ENCODE results near the gene HNRNPAB. TPM values are rescaled to one million over a fixed set of nuclear protein-coding genes. Genes with fewer than 3 reads are reported as not detected.
A peak's percentile ranks its signal among the peaks of the same experiment; 100 is the strongest.
"Not testable (repeated sequence)": the region's sequence is repeated elsewhere in the genome, so short reads cannot be mapped to it uniquely, and the experiment has no call there.

HNRNPAB gene
- total RNA-seq, 1 donor from 2014 or later = 162 TPM

- peaks cover 46% of the 10 kb centered on the region for H3K36me3 Mint-ChIP-seq (ENCODE audit: low read depth, unreplicated experiment)
- no peaks in the 10 kb centered on the region for H3K9me3 Mint-ChIP-seq (ENCODE audit: unreplicated experiment)
Observed at GRCh38 chr5:178228609-178229008, 24.3 kb downstream of the HNRNPAB start.

GRCh38 chr5:178229111-178229510 lies 24.8 kb downstream of the HNRNPAB start:
- not testable (repeated sequence) for DNase-seq (ENCODE audit: low spot score); H3K27ac Mint-ChIP-seq (ENCODE audit: unreplicated experiment); H3K9me3 Mint-ChIP-seq (ENCODE audit: unreplicated experiment)
- H3K27me3 Mint-ChIP-seq (ENCODE audit: unreplicated experiment) = peaks cover 21% of the 10 kb centered on the region
- peaks cover 14% of the 10 kb centered on the region for H3K4me1 Mint-ChIP-seq (ENCODE audit: unreplicated experiment)
- peak overlapping the region; percentile 48 for H3K4me3 Mint-ChIP-seq (ENCODE audit: unreplicated experiment)
- H3K36me3 Mint-ChIP-seq (ENCODE audit: low read depth, unreplicated experiment) = peaks cover 42% of the 10 kb centered on the region

More at GRCh38 chr5:178228609-178229008, 24.3 kb downstream of the HNRNPAB start:
- no peak for DNase-seq (ENCODE audit: low spot score)
- Mint-ChIP-seq H3K27me3 (ENCODE audit: unreplicated experiment) (peaks cover 21% of the 10 kb centered on the region), H3K4me1 (ENCODE audit: unreplicated experiment) (peaks cover 14% of the 10 kb centered on the region), H3K27ac (ENCODE audit: unreplicated experiment) (no peak overlapping the region), H3K4me3 (ENCODE audit: unreplicated experiment) (no peak overlapping the region)
- TF ChIP-seq CTCF (IDR thresholded peaks at IDR 0.05; ENCODE audit: unreplicated experiment) = no peak

- no peak for DNase-seq (ENCODE audit: low spot score)
- Mint-ChIP-seq H3K27ac (ENCODE audit: unreplicated experiment) (no peak overlapping the region), H3K36me3 (ENCODE audit: low read depth, unreplicated experiment) (peaks cover 42% of the 10 kb centered on the region), H3K4me1 (ENCODE audit: unreplicated experiment) (peaks cover 14% of the 10 kb centered on the region), H3K27me3 (ENCODE audit: unreplicated experiment) (peaks cover 21% of the 10 kb centered on the region), H3K9me3 (ENCODE audit: unreplicated experiment) (no peaks in the 10 kb centered on the region), H3K4me3 (ENCODE audit: unreplicated experiment) (peak overlapping the region; percentile 59)
- TF ChIP-seq CTCF (IDR thresholded peaks at IDR 0.05; ENCODE audit: unreplicated experiment) = no peak
Observed at GRCh38 chr5:178229861-178230260, 25.5 kb downstream of the HNRNPAB start.

- DNase-seq (ENCODE audit: low spot score) = no peak
- Mint-ChIP-seq H3K4me3 (ENCODE audit: unreplicated experiment) (peak overlapping the region; percentile 90), H3K4me1 (ENCODE audit: unreplicated experiment) (peaks cover 14% of the 10 kb centered on the region), H3K36me3 (ENCODE audit: low read depth, unreplicated experiment) (peaks cover 39% of the 10 kb centered on the region), H3K9me3 (ENCODE audit: unreplicated experiment) (no peaks in the 10 kb centered on the region), H3K27ac (ENCODE audit: unreplicated experiment) (no peak overlapping the region), H3K27me3 (ENCODE audit: unreplicated experiment) (peaks cover 21% of the 10 kb centered on the region)
- TF ChIP-seq CTCF (IDR thresholded peaks at IDR 0.05; ENCODE audit: unreplicated experiment) = no peak
Observed at GRCh38 chr5:178230879-178231538, 26.7 kb downstream of the HNRNPAB start.

GRCh38 chr5:178231539-178232123 lies 27.3 kb downstream of the HNRNPAB start:
- Mint-ChIP-seq H3K27me3 (ENCODE audit: unreplicated experiment) (peaks cover 16% of the 10 kb centered on the region), H3K36me3 (ENCODE audit: low read depth, unreplicated experiment) (peaks cover 36% of the 10 kb centered on the region), H3K27ac (ENCODE audit: unreplicated experiment) (no peak overlapping the region), H3K4me1 (ENCODE audit: unreplicated experiment) (peaks cover 14% of the 10 kb centered on the region), H3K9me3 (ENCODE audit: unreplicated experiment) (no peaks in the 10 kb centered on the region), H3K4me3 (ENCODE audit: unreplicated experiment) (peak overlapping the region; percentile 90)
- TF ChIP-seq CTCF (IDR thresholded peaks at IDR 0.05; ENCODE audit: unreplicated experiment) = no peak
- no peak for DNase-seq (ENCODE audit: low spot score)
